ENCODE data around the gene AVEN. TPM values are rescaled to one million over a fixed set of nuclear protein-coding genes. Genes with fewer than 3 reads are reported as not detected.
A peak's percentile ranks its signal among the peaks of the same experiment; 100 is the strongest.
"Not testable (repeated sequence)": the region's sequence is repeated elsewhere in the genome, so short reads cannot be mapped to it uniquely, and the experiment has no call there.

AVEN gene
- total and polyA plus RNA-seq, 12 donors, result 10.2 to 33.9 (median 20.0) TPM

GRCh38 chr15:34059476-34059875 is 20.5 kb upstream of the AVEN start:
- WGBS, 2 donors, result 33 to 38% methylated on average over 2 of the region's 2 CpGs
- no peak overlapping the region for H3K4me3 ChIP-seq
- H3K36me3 ChIP-seq, result no peaks in the 10 kb centered on the region
- TF ChIP-seq CTCF (IDR thresholded peaks at IDR 0.05), result no peak
- H3K9me3 ChIP-seq, result no peaks in the 10 kb centered on the region
- intact Hi-C loops (cut with DNase I), result no loop called here
- no peak overlapping the region for H3K27ac ChIP-seq
- DNase-seq (no peak), ATAC-seq (no peak)
- H3K4me1 ChIP-seq, result peaks cover 0 to 11% (median 0%) of the 10 kb centered on the region in 9 donors
- no peaks in the 10 kb centered on the region for H3K27me3 ChIP-seq

GRCh38 chr15:34056911-34057310 is 17.9 kb upstream of the AVEN start:
- no peaks in the 10 kb centered on the region for H3K27me3 ChIP-seq
- peak overlapping the region in 4 of 10 donors; percentile 29 to 70 (median 45) for H3K27ac ChIP-seq
- TF ChIP-seq CTCF (IDR thresholded peaks at IDR 0.05), result no peak
- 88 to 92% methylated on average over 5 of the region's 5 CpGs for WGBS, 2 donors
- H3K4me1 ChIP-seq, result peaks cover 0 to 9% (median 0%) of the 10 kb centered on the region in 9 donors
- H3K36me3 ChIP-seq, result no peaks in the 10 kb centered on the region
- H3K9me3 ChIP-seq, result peaks cover 0 to 7% (median 0%) of the 10 kb centered on the region in 11 donors
- H3K4me3 ChIP-seq, result no peak overlapping the region
- DNase-seq (no peak), ATAC-seq (no peak)
- intact Hi-C loops (cut with DNase I), result no loop called here

- Histone ChIP-seq H3K27me3 (no peaks in the 10 kb centered on the region), H3K36me3 (no peaks in the 10 kb centered on the region), H3K27ac (peak overlapping the region in 4 of 10 donors; percentile 29 to 70 (median 45)), H3K9me3 (peaks cover 0 to 16% (median 7%) of the 10 kb centered on the region in 11 donors), H3K4me1 (peaks cover 0 to 6% (median 0%) of the 10 kb centered on the region in 9 donors), H3K4me3 (no peak overlapping the region)
- 44 to 50% methylated on average over 3 of the region's 3 CpGs for WGBS, 2 donors
- no peak for TF ChIP-seq CTCF (IDR thresholded peaks at IDR 0.05)
- ATAC-seq (peak in 6 of 8 donors; percentile 28 to 74 (median 59)), DNase-seq (no peak)
- intact Hi-C loops (cut with DNase I), result no loop called here
Measured at GRCh38 chr15:34055868-34056595, 17.0 kb upstream of the AVEN start.

- Histone ChIP-seq H3K36me3 (no peaks in the 10 kb centered on the region), H3K27ac (no peak overlapping the region), H3K4me3 (no peak overlapping the region), H3K27me3 (no peaks in the 10 kb centered on the region), H3K9me3 (peaks cover 0 to 34% (median 12%) of the 10 kb centered on the region in 11 donors), H3K4me1 (peaks cover 0 to 6% (median 0%) of the 10 kb centered on the region in 9 donors)
- DNase-seq, result no peak
- intact Hi-C loops (cut with DNase I), result no loop called here
- no peak for TF ChIP-seq CTCF (IDR thresholded peaks at IDR 0.05)
- 93 to 94% methylated on average over 3 of the region's 3 CpGs for WGBS, 2 donors
- ATAC-seq, result no peak
Measured at GRCh38 chr15:34054081-34054707, 15.2 kb upstream of the AVEN start.

GRCh38 chr15:34050385-34050784 is 11.4 kb upstream of the AVEN start:
- H3K4me1 ChIP-seq; H3K36me3 ChIP-seq; intact Hi-C loops (cut with DNase I); H3K27ac ChIP-seq; ATAC-seq; H3K27me3 ChIP-seq; DNase-seq; H3K4me3 ChIP-seq: not testable (repeated sequence)
- H3K9me3 ChIP-seq, result peaks cover 0 to 38% (median 12%) of the 10 kb centered on the region in 11 donors
- WGBS, 2 donors, result 76 to 82% methylated on average over 1 of the region's 1 CpG
